NOMO-1 (cell line): ENCODE measurements around the gene TTC39B.

Experiments
- DNase-seq, 2 experiments: peaks; one replicate each; lab custom pipeline; 2025; ENCODE audit not compliant: unreplicated experiment in 2 of 2; lab: John Stamatoyannopoulos, UW

TTC39B gene

DNA sequence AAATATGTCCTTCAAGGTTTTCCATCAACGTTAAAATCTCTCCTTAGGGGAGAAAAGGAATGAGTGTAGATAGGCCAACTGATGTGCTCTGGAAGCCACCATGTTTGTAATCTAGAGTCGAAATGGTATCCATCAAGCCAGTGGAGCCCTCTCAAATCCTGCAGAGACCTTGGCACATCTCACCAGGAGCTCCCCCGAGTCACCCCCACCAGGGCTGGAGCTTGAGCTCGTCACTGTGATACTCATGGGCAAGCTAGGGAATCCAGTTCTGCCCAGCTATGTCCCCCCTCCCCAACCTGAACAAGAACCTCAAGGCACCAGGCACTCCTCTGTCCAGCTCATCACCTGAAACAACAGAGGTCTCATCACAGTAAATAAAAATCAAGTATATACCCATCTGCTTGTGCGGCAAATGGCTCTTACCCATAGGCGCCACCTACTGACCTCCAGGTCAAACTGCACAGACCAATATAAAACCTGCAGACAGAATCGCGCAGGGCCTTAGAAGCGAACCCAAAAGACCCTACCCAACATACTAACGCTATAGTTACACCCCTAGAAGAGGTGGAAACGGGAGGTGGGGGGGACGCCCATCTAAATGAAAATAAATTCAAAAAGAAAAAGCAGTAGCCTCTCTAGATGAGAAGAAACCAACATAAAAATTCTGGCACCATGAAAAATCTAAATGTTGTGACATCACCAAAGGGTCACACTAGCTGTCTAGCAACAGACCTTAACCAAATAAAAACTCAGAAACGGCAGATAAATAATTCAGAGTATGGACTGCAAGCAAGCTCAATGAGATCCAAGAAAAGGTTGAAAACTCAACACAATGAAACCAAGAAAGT, 75.0 kb downstream of the TTC39B start:
- peak in 1 of 2 experiments; percentile 2 for DNase-seq

DNA sequence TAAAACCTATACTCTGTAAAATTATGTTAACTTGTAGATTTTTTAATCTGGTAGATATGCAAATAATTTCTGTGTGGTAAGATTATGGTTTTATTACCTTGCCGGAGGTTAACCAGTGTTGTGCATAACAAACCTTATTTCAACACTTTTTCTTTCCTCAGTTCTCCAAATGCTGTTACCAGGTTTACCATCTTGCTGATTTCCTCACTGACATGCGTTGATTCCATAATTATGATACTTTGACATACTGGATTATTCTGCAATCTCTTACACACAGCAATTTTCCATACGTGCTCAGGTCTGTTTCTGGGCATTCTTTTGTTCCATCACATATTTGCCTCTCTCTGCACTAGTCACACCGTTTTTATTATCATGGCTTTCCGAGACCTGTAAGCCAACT, 77.6 kb downstream of the TTC39B start:
- DNase-seq: no peak

DNA sequence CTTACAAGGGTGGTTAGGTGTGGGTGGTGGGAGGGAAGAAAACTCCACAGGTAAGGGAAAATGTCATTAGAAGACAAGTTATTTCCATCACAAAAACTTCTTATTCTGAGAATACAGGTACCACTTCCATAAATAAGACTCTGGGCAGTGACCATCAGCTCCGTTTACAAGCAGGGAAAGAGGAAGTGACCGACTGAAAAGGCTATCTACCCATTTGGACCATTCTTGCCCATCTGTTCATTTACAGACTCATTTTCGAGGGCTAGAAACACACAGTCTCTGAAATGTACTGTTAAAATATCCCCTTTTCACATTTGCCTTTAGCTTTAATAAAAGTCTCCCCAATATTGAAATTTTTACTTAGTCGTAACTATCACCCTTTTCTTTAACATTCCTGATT, 79.5 kb downstream of the TTC39B start:
- no peak for DNase-seq

DNA sequence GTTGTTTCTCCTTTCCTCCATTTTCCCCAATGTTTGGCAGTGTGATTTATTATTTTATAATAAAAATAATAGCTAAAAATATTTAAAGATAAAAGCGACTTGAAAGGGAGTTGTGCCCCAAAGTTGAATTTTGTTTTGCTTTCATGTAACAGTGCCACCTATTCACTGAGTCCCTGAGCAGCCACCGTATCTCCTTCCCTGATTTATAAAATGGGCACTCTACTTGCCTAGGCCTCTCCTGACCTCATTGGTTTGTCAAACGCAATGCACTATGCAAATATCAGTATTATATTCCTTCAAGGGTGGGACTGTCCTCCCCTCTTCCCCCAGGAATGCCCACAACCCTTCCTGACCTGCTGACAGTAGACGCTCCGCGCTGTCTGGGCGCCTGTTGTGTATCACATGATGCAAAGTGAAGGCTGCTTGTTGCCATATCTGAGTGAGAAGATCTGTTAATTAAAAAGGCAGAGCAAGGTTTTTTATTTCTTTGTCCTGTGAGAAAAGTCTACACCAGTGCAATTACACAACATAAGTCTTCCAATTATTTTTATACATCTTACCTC, 81.4 kb downstream of the TTC39B start:
- no peak for DNase-seq

DNA sequence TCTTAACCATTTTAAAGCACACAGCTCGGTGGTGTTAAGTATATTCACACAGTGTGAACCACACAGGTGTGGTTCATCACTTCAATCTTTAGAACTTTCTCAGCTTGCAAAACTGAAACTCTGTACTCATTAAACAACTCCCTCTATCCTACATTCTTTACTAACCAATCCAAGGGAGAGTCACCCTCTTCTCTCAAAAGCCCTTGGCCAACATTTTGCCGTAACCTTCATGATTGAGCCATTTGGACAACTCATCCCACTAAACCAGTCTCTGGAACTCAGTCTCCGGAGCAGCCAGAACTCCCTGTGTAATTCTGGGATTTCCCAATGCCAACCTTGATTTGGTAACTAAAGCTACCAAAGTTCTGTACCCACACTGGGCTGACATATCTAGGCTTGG, 84.7 kb downstream of the TTC39B start:
- no peak for DNase-seq

DNA sequence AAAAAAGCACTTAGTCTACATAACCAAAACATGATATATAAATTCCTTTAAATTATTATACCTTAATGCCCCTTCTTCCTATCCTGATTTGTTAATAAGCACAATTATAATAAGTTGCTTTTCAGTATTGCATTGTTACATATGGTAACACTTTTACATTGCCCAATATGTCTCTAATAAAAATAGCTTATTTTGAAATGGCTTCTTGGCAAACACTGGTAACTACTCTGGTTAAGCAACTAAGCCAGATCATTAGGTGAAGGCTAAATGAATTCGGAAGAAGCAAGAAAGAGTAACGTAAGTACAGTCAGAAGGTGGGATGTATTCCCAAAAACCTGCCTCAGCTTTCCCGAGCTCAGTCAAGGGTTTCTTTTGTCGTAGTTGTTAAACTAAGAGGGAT, 85.3 kb downstream of the TTC39B start:
- no peak for DNase-seq

DNA sequence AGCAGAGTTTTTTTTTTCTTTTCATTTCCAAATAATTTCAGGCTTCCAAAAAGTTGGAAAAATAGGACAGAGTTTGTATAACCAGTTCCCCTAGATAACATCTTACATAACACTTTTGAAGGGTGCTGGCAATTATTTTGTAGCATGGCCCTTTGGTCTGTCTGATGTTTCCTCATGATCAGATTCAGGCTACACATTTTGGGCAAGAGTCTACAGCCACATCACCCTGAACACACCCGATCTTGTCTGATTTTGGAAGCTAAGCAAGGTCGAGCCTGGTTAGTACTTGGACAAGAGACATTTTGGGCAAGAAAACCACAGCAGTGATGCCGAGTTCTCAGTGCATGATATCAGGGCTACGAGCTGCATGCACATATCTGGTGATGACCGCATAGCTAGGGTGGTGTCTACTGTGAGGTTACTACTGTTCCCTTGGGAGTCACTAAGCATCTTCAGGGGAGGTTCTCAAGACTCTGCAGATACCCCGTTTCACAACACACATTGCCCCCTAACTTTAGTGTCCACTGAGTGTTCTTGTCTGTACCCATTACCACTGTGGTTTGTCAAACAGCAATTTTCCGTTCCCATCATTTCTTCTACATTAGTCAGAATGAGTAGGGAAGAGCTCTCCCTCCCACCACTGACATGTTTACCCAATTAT, 86.2 kb downstream of the TTC39B start:
- no peak for DNase-seq

DNA sequence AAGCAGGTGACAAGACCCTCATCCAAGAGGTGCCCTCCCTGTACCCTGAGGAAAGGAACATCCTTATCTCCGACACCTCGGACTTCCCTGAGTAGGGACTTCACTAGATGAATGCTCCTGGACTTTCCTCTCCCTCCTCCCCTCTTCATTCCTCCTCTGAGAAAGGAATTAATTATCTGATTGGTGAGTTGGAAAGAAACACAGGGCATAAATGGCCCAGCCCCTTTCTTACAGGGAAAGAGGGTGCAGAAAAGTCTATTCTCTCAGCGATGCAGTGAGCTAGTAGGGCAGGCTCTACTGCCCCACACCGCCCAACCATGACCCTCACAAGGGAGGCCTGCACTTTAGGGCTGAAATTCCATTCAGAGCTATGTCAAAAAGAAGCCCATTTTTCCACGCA, 87.5 kb downstream of the TTC39B start:
- DNase-seq: no peak

DNA sequence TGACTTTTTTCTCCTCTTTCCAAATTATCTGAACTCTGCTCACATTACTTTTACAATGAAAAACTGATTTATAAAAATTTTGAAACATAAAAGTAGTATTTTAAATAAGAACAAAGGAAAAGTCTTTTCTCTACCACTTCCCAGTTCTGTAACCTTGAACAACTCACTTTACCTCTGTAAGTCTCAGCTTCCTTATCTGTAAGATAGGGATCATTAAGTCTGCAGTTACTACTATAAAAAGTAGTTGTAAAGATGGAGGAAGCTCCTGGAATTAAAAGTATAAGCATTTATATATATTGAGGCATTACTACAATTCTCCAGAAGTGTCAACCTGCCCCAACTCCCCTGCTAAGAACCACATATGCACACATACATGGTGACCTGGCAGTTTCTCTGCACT, 88.0 kb downstream of the TTC39B start:
- no peak for DNase-seq

DNA sequence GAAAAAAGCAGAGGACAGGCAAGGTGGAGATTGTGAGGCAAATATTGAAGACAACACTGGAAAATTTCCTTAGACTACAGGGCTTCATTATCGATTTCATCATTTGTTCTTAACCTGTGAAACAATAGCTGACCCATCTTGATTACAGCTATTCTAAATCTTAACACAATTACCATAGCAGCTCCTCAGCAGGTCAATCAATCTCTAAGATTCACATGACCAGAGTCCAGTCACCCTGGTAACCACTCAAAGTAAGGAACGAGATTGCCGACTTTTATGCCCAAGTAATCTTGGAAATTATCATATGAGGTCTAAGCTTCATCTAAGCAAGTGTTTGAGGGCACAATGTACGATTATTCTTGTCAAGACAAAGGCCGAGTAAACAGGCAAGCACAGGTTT, 93.8 kb downstream of the TTC39B start:
- DNase-seq: no peak

DNA sequence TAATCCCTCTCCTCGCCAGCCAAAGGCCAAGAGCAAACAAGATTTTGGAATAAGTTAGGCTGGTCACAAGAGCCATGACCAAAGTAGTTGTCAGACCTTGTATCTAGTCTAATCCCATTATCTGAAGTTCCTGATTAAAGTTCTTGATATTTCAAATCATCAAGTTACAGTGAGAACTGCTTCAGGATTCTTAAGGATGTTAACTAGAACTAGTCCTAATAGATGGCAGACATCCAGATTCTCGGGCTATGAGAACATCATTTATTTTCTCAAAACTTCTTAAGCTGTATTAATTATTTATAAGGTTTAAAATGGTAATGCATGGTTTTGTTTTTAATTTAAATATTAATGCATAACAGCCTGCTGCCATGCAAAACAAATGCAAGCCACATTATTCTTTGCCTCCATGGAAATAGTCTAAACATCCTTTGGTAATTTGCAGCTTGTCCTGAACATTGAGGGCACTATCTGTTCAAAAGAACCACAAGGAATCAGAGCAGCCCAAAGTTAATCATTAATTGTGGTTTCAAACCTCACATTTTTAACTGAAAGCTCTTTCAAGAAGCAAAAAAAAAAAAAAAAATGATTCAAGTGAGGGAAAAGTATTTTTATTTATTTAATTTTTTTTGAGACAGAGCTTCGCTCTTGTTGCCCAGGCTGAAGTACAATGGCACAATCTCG, 95.1 kb downstream of the TTC39B start:
- DNase-seq: no peak

DNA sequence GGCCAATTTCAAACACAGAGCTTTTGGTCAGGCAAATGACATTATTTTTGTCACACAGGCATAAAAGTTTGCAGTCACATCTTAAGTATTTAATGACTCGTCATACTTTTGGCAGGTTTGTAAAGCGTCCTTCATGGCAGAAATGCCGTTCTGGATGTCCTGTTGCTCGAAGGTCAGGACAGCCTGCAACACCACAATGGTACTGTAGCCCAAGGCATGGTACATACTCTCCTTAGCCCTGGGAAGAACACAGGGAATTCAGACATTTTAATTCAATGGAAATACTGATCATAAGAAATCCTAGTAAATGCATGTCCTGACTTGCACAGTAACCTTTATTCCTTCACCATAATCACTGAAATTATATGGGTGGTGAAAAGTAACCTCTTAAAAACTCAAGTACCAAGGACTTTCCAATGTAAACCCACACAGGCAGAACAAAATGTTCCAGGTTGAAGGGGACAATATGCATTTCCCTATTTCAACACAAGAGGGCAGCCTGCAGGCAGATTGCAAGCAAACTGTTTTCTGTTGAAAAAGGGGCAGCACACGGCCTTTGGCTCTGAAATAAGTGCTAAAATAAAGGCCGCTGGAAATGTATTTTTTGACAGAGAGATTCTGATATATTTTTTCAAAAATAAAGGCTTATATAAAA, 95.7 kb downstream of the TTC39B start:
- peak; percentile 0 to 9 for DNase-seq

DNA sequence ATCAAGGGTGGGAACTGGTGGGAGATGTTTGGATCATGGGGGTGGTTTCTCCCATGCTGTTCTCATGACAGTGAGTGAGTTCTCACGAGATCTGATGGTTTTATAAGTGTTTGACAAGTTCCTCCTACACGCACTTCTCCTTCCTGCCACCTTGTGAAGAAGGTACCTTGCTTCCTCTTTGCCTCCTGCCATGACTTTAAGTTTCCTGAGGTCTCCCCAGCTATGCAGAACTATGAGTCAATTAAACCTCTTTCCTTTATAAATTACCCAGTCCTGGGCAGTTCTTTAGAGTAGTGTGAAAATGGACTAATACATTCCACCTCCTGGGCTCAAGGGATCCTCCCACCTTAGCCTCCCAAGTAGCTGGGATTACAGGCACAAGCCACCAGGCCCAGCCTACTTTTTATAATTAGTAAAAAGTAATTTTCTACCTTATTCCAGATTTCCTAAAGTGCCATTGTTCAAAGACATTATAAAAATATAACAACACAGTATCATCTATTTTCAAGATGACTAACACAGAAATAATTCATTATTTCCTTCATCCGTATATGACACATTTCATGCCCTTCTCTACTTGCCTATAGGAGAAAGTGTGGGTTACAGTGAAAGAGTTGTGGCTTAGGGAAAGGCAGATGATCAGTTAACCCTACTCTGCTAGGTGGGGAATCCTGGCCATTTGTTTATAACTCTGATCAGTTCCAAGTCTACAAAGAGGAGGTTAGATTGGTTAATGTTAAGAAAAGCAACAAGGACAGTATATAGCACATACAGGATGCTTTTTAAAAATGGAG, 99.9 kb downstream of the TTC39B start:
- no peak for DNase-seq

DNA sequence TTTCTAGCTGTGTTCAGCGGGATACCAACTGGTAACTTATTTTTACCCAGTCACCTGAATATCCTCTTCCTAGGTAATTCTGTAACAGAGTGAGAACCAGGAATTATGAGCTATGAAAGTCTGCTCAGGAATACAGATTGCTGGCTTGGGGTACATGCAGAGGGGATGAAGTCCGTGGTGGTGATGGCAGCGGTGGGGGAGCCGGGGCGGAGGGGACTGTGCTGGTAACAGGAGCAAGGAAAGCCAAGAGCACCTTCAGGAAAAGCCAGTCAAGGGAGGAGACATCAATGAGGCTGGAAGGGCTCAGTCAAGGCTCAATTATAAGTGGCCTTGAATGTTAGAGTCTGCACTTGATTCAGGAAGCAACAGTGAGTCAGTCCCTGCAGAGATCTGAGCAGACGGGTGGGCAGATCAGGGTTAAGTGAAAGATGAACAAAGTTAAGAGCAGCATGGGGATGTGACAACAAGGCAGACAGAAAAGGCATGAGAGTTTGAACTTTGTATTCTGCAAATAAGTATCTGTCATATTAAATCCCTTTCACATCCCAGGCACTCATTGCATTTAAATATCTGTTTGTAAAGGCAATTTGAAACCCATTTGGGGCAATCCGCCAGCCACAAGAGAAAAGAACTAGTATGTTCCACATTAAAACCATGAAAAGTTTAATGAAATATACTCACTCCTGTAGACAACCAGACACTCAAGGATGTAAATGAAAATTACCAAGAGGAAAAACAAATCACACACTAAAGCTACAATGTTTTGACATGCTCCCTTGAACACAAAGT, 101.2 kb downstream of the TTC39B start:
- no peak for DNase-seq

DNA sequence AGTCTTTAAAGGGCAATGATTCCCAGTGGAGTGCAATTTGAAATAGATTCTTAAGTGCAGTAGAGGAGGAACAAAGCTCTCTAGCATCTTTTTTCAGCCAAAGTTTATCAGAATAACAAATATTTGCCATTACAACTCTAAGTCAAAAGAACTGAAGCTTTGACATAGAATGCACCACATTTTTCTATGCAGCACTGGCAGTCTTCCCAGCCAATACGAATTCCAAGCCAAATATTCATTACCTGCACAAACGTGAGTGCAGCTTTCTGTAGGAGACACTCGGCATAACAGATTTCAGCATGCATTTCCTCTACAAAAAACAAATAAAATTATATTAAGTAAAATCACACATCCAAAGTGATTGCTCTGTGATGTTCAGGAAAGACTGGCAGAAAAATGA, 103.4 kb downstream of the TTC39B start:
- DNase-seq: no peak

DNA sequence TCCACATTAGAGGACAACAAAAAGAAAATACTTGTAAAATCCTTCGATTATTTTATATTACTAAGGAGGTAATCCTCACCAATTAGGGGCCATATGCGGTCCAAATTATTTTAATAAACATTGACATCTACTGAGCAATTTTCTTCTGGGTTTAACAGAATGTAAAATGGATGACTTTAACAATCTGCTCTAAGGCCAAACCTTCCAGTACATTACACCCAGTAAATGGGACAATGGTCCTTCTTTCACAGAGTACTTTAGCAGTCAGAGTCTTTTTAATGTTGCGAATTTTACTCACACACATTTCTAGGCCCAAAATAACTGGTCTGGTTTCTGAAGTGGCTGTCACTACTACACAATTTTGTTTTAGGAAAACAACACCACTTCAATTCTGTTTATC, 106.9 kb downstream of the TTC39B start:
- no peak for DNase-seq

DNA sequence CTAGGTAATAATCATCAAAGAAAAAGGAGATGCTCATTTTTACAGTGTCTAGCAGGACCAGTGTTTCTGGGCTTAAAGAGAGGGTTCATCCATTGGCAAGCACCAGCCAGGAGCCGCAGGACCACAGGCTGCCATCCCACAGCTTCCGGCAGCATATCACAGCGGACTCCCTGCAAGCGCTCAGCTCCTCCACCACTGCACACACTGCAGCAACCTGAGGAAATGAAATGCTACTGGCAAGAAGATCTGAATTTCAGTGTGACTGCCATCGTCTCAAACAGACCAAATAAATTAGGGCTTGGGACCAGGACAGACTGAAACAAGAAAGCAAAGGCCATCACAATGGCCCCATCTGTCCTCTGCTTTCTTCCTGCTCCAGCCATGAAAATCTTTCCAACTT, 114.2 kb downstream of the TTC39B start:
- DNase-seq: no peak

DNA sequence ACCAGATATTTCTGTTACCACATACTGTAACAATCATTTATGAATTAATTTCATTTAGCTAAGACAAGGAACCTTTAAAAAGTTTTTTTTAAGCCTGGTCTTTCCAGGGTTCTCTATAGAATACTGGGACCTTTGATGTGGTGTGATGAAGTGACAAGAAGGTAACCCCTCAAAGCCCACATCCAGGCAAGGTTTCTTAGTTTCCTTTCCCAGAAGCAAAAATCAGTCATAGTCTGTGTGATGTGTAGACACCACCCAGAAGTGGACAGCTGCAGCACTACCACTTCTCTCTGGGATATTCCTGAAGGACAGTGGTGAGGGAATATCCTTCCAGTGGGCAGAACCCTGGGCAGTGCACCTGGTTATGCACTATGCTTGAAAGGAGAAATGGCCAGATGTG, 115.6 kb downstream of the TTC39B start:
- DNase-seq: no peak

DNA sequence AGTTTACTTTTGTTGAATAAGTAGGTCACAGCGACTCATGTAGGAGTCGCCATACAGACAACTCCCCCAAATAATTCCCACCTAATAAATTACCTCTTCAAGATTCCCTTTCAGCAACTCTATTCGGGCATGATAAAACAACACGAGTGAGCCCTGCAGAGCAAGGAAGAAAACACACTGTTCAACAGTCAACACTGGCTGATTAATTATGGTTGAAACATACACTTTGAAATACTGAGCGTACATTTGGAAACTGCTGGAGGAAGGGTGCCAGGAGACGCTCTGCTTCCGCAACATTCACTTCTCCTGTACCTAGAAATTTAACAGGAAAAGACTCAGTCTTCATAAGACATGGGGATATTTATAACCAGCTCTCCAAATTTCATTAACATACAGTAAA, 117.5 kb downstream of the TTC39B start:
- no peak for DNase-seq
